ENCODE measurements around the gene USPL1. TPM values are rescaled to one million over a fixed set of nuclear protein-coding genes. Genes with fewer than 3 reads are reported as not detected.
A peak's percentile ranks its signal among the peaks of the same experiment; 100 is the strongest.

Gene USPL1
- total and polyA plus RNA-seq, 4 donors, result 8.5 to 31.9 (median 11.5) TPM

DNA sequence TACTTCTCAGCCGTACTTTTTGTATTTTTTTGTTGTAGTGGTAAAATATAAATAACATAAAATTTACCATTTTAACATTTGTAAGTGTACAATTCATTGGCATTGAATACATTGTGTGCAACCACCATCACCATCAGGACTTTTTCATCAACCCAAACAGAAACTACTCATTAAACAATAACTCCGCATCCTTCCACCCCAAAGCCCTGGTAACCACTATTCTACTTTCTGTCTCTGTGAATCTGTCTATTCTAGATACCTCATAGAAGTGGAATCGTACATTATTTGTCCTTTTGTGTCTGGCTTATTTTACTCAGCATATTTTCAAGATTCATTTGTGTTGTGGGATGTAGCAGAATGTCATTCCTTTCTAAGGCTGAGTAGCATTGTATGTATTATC lies 38.5 kb downstream of the USPL1 start:
- DNase-seq (no peak), ATAC-seq (ENCODE audit: insufficient read depth, low FRiP score) (no peak)
- Histone ChIP-seq H3K27me3 (ENCODE audit: control insufficient read depth in 3 of 3, insufficient read depth in 3 of 3, low read length in 2 of 3) (no peaks in the 10 kb centered on the region), H3K27ac (ENCODE audit: low read depth in 1 of 2, low read length in 1 of 2) (no peak overlapping the region), H3K4me3 (no peak overlapping the region), H3K9me3 (ENCODE audit: control insufficient read depth in 4 of 4, insufficient read depth in 3 of 4, low read length in 3 of 4) (no peaks in the 10 kb centered on the region), H3K4me1 (ENCODE audit: control insufficient read depth in 5 of 5, insufficient read depth in 5 of 5, low read length in 5 of 5) (peaks cover 0 to 5% (median 0%) of the 10 kb centered on the region in 5 donors), H3K9ac (ENCODE audit: insufficient read depth in 1 of 2, low read length in 2 of 2) (peak overlapping the region in 1 of 2 donors; percentile 7), H3K36me3 (ENCODE audit: control insufficient read depth in 4 of 4, insufficient read depth in 4 of 4, low read length in 4 of 4) (peaks cover 14 to 40% (median 27%) of the 10 kb centered on the region in 4 donors)
- TF ChIP-seq, protein P1, sequence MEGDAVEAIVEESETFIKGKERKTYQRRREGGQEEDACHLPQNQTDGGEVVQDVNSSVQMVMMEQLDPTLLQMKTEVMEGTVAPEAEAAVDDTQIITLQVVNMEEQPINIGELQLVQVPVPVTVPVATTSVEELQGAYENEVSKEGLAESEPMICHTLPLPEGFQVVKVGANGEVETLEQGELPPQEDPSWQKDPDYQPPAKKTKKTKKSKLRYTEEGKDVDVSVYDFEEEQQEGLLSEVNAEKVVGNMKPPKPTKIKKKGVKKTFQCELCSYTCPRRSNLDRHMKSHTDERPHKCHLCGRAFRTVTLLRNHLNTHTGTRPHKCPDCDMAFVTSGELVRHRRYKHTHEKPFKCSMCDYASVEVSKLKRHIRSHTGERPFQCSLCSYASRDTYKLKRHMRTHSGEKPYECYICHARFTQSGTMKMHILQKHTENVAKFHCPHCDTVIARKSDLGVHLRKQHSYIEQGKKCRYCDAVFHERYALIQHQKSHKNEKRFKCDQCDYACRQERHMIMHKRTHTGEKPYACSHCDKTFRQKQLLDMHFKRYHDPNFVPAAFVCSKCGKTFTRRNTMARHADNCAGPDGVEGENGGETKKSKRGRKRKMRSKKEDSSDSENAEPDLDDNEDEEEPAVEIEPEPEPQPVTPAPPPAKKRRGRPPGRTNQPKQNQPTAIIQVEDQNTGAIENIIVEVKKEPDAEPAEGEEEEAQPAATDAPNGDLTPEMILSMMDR (IDR thresholded peaks at IDR 0.05; ENCODE audit: control extremely low read depth, extremely low read depth), result no peak
- 97 to 99% methylated on average over 3 of the region's 3 CpGs for WGBS, 2 donors

DNA sequence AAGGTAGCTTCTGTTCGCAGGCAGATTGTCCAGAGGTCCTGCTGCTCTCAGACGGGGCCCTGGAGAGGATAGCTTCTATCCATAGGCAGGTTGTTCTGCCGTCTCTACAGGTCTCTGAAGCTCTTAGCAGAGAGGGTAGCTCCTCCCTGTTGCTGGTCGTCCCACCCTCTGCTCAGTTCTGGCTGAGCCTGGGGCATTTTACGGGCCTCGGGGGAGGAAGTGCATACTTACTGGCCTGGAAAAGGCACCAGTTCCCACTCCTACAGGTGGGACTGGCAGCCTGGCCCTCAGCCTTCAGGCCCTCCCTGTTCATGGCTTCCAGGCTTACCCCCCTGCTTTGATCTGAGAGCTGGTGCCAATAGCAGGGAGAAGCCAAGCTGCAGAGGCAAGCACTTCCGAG lies 42.3 kb downstream of the USPL1 start:
- H3K36me3 ChIP-seq (ENCODE audit: control insufficient read depth in 4 of 4, insufficient read depth in 4 of 4, low read length in 4 of 4), result peaks cover 10 to 28% (median 17%) of the 10 kb centered on the region in 4 donors
- H3K4me1 ChIP-seq (ENCODE audit: control insufficient read depth in 5 of 5, insufficient read depth in 5 of 5, low read length in 5 of 5), result no peaks in the 10 kb centered on the region
- TF ChIP-seq, protein P1 (IDR thresholded peaks at IDR 0.05; ENCODE audit: control extremely low read depth, extremely low read depth), result no peak
- no peak overlapping the region for H3K9ac ChIP-seq (ENCODE audit: insufficient read depth in 1 of 2, low read length in 2 of 2)
- H3K27me3 ChIP-seq (ENCODE audit: control insufficient read depth in 3 of 3, insufficient read depth in 3 of 3, low read length in 2 of 3), result no peaks in the 10 kb centered on the region
- no peaks in the 10 kb centered on the region for H3K9me3 ChIP-seq (ENCODE audit: control insufficient read depth in 4 of 4, insufficient read depth in 3 of 4, low read length in 3 of 4)
- no peak overlapping the region for H3K4me3 ChIP-seq
- WGBS, 2 donors, result 72 to 89% methylated on average over 7 of the region's 7 CpGs
- H3K27ac ChIP-seq (ENCODE audit: low read depth in 1 of 2, low read length in 1 of 2), result no peak overlapping the region
- DNase-seq (no peak), ATAC-seq (ENCODE audit: insufficient read depth, low FRiP score) (no peak)

DNA sequence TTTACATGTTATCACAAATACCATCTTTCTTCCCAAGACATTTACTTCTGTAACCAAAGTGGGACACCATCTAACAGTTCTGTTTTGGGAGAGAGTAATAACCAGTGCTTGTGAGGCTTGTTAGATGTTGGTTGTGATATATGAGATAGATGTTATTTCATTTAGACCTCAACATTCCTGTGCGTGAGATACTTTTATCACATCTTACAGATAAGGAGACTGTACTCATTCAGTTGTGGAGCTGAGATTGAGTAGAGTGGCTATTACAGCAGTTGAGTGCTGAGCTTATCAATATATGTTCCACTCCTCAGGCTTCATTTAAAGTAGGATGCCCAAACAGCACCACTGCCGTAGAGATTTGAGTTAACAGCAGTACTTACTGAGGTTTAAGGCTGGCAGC lies 43.1 kb downstream of the USPL1 start:
- Histone ChIP-seq H3K27ac (ENCODE audit: low read depth in 1 of 2, low read length in 1 of 2) (no peak overlapping the region), H3K9ac (ENCODE audit: insufficient read depth in 1 of 2, low read length in 2 of 2) (no peak overlapping the region), H3K4me3 (no peak overlapping the region), H3K27me3 (ENCODE audit: control insufficient read depth in 3 of 3, insufficient read depth in 3 of 3, low read length in 2 of 3) (no peaks in the 10 kb centered on the region), H3K9me3 (ENCODE audit: control insufficient read depth in 4 of 4, insufficient read depth in 3 of 4, low read length in 3 of 4) (no peaks in the 10 kb centered on the region), H3K36me3 (ENCODE audit: control insufficient read depth in 4 of 4, insufficient read depth in 4 of 4, low read length in 4 of 4) (peaks cover 10 to 25% (median 15%) of the 10 kb centered on the region in 4 donors), H3K4me1 (ENCODE audit: control insufficient read depth in 5 of 5, insufficient read depth in 5 of 5, low read length in 5 of 5) (peaks cover 0 to 5% (median 0%) of the 10 kb centered on the region in 5 donors)
- TF ChIP-seq, protein P1 (IDR thresholded peaks at IDR 0.05; ENCODE audit: control extremely low read depth, extremely low read depth), result no peak
- whole genome bisulfite sequencing, 2 donors, result 85 to 86% methylated on average over 2 of the region's 2 CpGs
- DNase-seq (no peak), ATAC-seq (ENCODE audit: insufficient read depth, low FRiP score) (no peak)

DNA sequence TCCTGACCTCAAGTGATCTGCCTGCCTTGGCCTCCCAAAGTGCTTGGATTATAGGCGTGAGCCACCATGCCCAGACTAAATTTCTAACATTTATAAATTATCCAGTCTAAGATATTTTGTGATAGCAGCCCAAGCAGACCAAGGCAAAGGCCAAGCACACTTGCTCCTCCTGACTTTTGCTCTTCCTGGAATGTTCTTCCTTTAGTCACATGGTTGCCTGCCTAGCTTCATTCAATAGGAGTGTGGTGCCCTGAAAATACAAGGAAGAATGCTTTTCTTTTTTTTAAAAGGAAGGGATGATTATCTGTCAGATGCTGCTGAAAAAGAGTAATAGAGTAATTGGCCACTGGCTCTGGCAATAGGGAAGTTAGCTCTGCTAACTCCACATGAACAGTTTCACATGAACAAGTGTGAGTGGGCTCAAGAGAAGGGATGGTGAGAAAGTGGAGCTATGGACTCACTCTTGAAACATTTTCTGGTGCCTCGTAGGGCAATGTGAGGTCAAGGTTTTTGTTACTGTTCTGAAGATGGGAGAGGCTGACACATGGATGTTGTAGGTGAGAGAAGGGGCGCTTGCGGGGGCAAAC lies 47.1 kb downstream of the USPL1 start:
- no peaks in the 10 kb centered on the region for H3K9me3 ChIP-seq (ENCODE audit: control insufficient read depth in 4 of 4, insufficient read depth in 3 of 4, low read length in 3 of 4)
- H3K27ac ChIP-seq (ENCODE audit: low read depth in 1 of 2, low read length in 1 of 2), result no peak overlapping the region
- peaks cover 0 to 1% (median 0%) of the 10 kb centered on the region in 4 donors for H3K36me3 ChIP-seq (ENCODE audit: control insufficient read depth in 4 of 4, insufficient read depth in 4 of 4, low read length in 4 of 4)
- H3K9ac ChIP-seq (ENCODE audit: insufficient read depth in 1 of 2, low read length in 2 of 2), result no peak overlapping the region
- H3K4me3 ChIP-seq, result no peak overlapping the region
- ATAC-seq (ENCODE audit: insufficient read depth, low FRiP score), result no peak
- WGBS, 2 donors, result 94 to 97% methylated on average over 4 of the region's 4 CpGs
- no peaks in the 10 kb centered on the region for H3K27me3 ChIP-seq (ENCODE audit: control insufficient read depth in 3 of 3, insufficient read depth in 3 of 3, low read length in 2 of 3)
- peaks cover 0 to 6% (median 0%) of the 10 kb centered on the region in 5 donors for H3K4me1 ChIP-seq (ENCODE audit: control insufficient read depth in 5 of 5, insufficient read depth in 5 of 5, low read length in 5 of 5)
- no peak for DNase-seq
- TF ChIP-seq, protein P1 (IDR thresholded peaks at IDR 0.05; ENCODE audit: control extremely low read depth, extremely low read depth), result no peak

All from lung (tissue), 12 donors.